Measurements from ENCODE around the gene BTN1A1.

DNA sequence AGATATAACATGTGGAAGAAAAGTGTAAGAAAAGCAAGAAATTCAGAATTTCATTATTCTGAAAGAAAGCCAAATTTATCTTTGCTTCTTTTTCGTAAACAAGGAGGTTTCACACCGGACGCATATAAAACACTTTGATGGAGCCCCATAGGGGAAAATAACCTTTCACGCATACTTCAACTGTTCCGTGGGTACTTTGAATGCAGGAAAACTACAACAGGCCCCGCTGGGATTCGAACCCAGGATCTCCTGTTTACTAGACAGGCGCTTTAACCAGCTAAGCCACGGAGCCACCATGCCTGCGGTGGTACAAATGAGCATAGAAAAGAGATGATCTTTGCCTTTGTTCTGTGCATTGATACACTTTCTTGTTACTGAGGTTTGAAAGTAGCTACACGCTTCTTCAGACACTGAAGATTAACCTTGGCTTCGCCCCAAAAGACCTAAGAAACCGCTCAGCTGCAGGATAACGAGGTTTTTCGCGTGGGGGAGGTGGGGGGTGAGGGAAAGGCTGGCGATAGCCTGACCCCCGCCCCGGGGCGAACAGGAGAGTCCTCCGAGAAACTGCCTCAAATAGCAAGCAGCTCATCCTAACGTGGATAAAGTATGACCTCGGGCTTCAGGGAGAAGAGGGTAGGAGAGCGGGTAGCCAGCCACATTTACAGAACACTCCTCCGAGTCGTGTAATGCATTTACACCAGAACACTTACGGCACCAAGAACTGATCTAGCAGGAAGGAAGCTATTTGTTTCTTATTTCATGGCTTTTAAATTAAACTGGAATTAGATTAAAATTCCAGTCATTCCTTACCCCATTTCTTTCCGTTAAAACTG, 32.8 kb downstream of the BTN1A1 start:
- TF ChIP-seq CTCF (IDR thresholded peaks at IDR 0.05) (no peak), POLR2A (IDR thresholded peaks at IDR 0.05) (no peak)

Measured in prostate gland (tissue), 2 donors.